HEK293 (cell line): Measurements from ENCODE around the gene RBMS3.

Experiments used
- CTCF ChIA-PET: fragments of 350-600 bp; formaldehyde crosslinking; extraction: SDS; loops from one replicate; lab custom pipeline; 2021; ENCODE audit warnings: antibody characterized with exemption; lab: Yijun Ruan, JAX
- POLR2A ChIA-PET: fragments of 300-600 bp; formaldehyde crosslinking; extraction: SDS; loops from one replicate; lab custom pipeline; 2020; ENCODE audit warnings: antibody characterized with exemption, inconsistent platforms; lab: Yijun Ruan, JAX
- H3K27ac ChIP-seq: fragments of 200-500 bp; sonication (Bioruptor generic); 2 replicates; pipeline ENCODE4 v1.5.1; 2014; ENCODE audit warnings: low read depth, low read length, control low read depth, inconsistent platforms; ENCODE audit errors: extremely low read depth
- H3K36me3 ChIP-seq, 2 experiments: fragments of 200-500 bp in 1 of 2; sonication (Bioruptor generic) in 1 of 2; 1 replicate in 1 of 2; 2 replicates in 1 of 2; pipeline ENCODE4 v1.5.1; 2014 to 2017; ENCODE audit warnings: inconsistent platforms in 2 of 2, low read length in 2 of 2; ENCODE audit not compliant: control insufficient read depth in 2 of 2, insufficient read depth in 1 of 2
- H3K4me1 ChIP-seq: fragments of 200-500 bp; sonication (Bioruptor generic); 2 replicates; pipeline ENCODE4 v1.5.1; 2014; ENCODE audit warnings: mild to moderate bottlenecking, low read length, inconsistent platforms; ENCODE audit not compliant: control insufficient read depth, insufficient read depth
- H3K4me3 ChIP-seq: 2 replicates; pipeline ENCODE4 v1.5.1; 2011; ENCODE audit warnings: low read depth, mild to moderate bottlenecking, control low read depth, low read length, moderate library complexity
- H3K9me3 ChIP-seq: fragments of 200-500 bp; sonication (Bioruptor generic); 2 replicates; pipeline ENCODE4 v1.5.1; 2014; ENCODE audit warnings: low read depth, low read length, inconsistent platforms; ENCODE audit not compliant: control insufficient read depth, insufficient read depth
- EGR2 ChIP-seq: fragments of 450-650 bp; formaldehyde crosslinking; IDR thresholded peaks from 2 replicates; pipeline ENCODE4 v1.5.1; 2016; ENCODE audit warnings: low read depth, missing biosample characterization, missing genetic modification characterization
- ELK4 ChIP-seq: IDR thresholded peaks from 2 replicates; pipeline ENCODE4 v1.6.1; 2011; ENCODE audit warnings: mild to moderate bottlenecking, low read depth, low read length, borderline replicate concordance
- GLIS2 ChIP-seq: fragments of 450-650 bp; formaldehyde crosslinking; IDR thresholded peaks from 2 replicates; pipeline ENCODE4 v1.5.1; 2016; ENCODE audit warnings: missing biosample characterization, missing genetic modification characterization
- HIC1 ChIP-seq: fragments of 450-650 bp; formaldehyde crosslinking; IDR thresholded peaks from 2 replicates; pipeline ENCODE4 v1.5.1; 2016; ENCODE audit warnings: missing biosample characterization, missing genetic modification characterization
- HOXA7 ChIP-seq: sonication (generic); formaldehyde crosslinking; IDR thresholded peaks from 2 replicates; pipeline ENCODE4 v1.8.1; 2022; ENCODE audit warnings: missing genetic modification reagents, borderline replicate concordance
- KLF7 ChIP-seq: fragments of 450-650 bp; formaldehyde crosslinking; IDR thresholded peaks from 2 replicates; pipeline ENCODE4 v1.5.1; 2016; ENCODE audit warnings: missing biosample characterization, missing genetic modification characterization, borderline replicate concordance
- PRDM2 ChIP-seq: fragments of 450-650 bp; formaldehyde crosslinking; IDR thresholded peaks from 2 replicates; pipeline ENCODE4 v1.5.1; 2016; ENCODE audit warnings: missing biosample characterization, missing genetic modification characterization, borderline replicate concordance
- SCRT2 ChIP-seq: fragments of 450-650 bp; formaldehyde crosslinking; IDR thresholded peaks from 2 replicates; pipeline ENCODE4 v1.5.1; 2016; ENCODE audit warnings: missing biosample characterization, missing genetic modification characterization
- SP3 ChIP-seq: fragments of 450-650 bp; formaldehyde crosslinking; IDR thresholded peaks from 2 replicates; pipeline ENCODE4 v1.5.1; 2016; ENCODE audit warnings: missing biosample characterization, missing genetic modification characterization
- TRIM28 ChIP-seq: IDR thresholded peaks from 2 replicates; pipeline ENCODE4 v1.6.1; 2011; ENCODE audit warnings: low read length, control low read depth, borderline replicate concordance
- ZBTB48 ChIP-seq: fragments of 450-650 bp; formaldehyde crosslinking; IDR thresholded peaks from 2 replicates; pipeline ENCODE4 v1.5.1; 2016; ENCODE audit warnings: missing biosample characterization, missing genetic modification characterization
- ZNF26 ChIP-seq: fragments of 450-650 bp; formaldehyde crosslinking; IDR thresholded peaks from 2 replicates; pipeline ENCODE4 v1.5.1; 2016; ENCODE audit warnings: missing biosample characterization, missing genetic modification characterization
- ZNF280D ChIP-seq: fragments of 450-650 bp; formaldehyde crosslinking; IDR thresholded peaks from 2 replicates; pipeline ENCODE4 v1.5.1; 2016; ENCODE audit warnings: missing biosample characterization, missing genetic modification characterization
- ZNF292 ChIP-seq: fragments of 450-650 bp; formaldehyde crosslinking; IDR thresholded peaks from 2 replicates; pipeline ENCODE4 v1.5.1; 2016; ENCODE audit warnings: low read depth, missing biosample characterization, missing genetic modification characterization, borderline replicate concordance
- ZNF514 ChIP-seq: fragments of 450-650 bp; formaldehyde crosslinking; IDR thresholded peaks from 2 replicates; pipeline ENCODE4 v1.5.1; 2016; ENCODE audit warnings: missing biosample characterization, missing genetic modification characterization
- ZNF521 ChIP-seq: fragments of 450-650 bp; formaldehyde crosslinking; IDR thresholded peaks from 2 replicates; pipeline ENCODE4 v1.5.1; 2017; ENCODE audit warnings: missing biosample characterization, mild to moderate bottlenecking, missing genetic modification characterization
- ZNF610 ChIP-seq: fragments of 450-650 bp; formaldehyde crosslinking; IDR thresholded peaks from 2 replicates; pipeline ENCODE4 v1.5.1; 2016; ENCODE audit warnings: missing biosample characterization, missing genetic modification characterization, borderline replicate concordance
- ZNF76 ChIP-seq: fragments of 450-650 bp; formaldehyde crosslinking; IDR thresholded peaks from 2 replicates; pipeline ENCODE4; 2016; ENCODE audit warnings: low read depth, missing biosample characterization, missing genetic modification characterization, borderline replicate concordance
- ZNF791 ChIP-seq: fragments of 450-650 bp; formaldehyde crosslinking; IDR thresholded peaks from 2 replicates; pipeline ENCODE4 v1.5.1; 2016; ENCODE audit warnings: missing biosample characterization, missing genetic modification characterization

The RBMS3 gene

GRCh38 chr3:29465836-29466235, 185.0 kb downstream of the RBMS3 start:
- H3K4me3 ChIP-seq, result no peak overlapping the region
- no peak for TF ChIP-seq ZNF280D
- no peak for TF ChIP-seq ZNF521
- TF ChIP-seq SP3 (tag by site-specific recombination), result no peak
- TF ChIP-seq SCRT2 (tag by site-specific recombination), result no peak
- no peak for TF ChIP-seq EGR2 (tag by site-specific recombination)
- TF ChIP-seq ELK4, result no peak
- TF ChIP-seq HOXA7 (CRISPR knock-in tag), result no peak
- no peak for TF ChIP-seq GLIS2 (tag by site-specific recombination)
- TF ChIP-seq ZNF791 (tag by site-specific recombination), result no peak
- TF ChIP-seq ZNF76 (tag by site-specific recombination), result no peak
- no peak for TF ChIP-seq ZNF26 (tag by site-specific recombination)
- TF ChIP-seq ZBTB48 (tag by site-specific recombination), result no peak
- TF ChIP-seq ZNF292 (tag by site-specific recombination), result no peak
- no peak for TF ChIP-seq ZNF610 (tag by site-specific recombination)
- no peak for TF ChIP-seq PRDM2 (tag by site-specific recombination)
- no peak for TF ChIP-seq HIC1 (tag by site-specific recombination)
- TF ChIP-seq KLF7, result no peak
- TF ChIP-seq TRIM28, result no peak
- TF ChIP-seq ZNF514 (tag by site-specific recombination), result no peak
- 0 out of 2 replicates have a peak, but pooled peaks cover 3% of the 10 kb centered on the region for H3K4me1 ChIP-seq
- H3K27ac ChIP-seq, result no peak overlapping the region
- ChIA-PET CTCF (interaction anchor here (0.6 kb wide), 1 partner anchor 625 kb away, joined by 3 read pairs; no protein-coding TSS in a partner anchor), POLR2A (no interaction called here)
- no peaks in the 10 kb centered on the region for H3K36me3 ChIP-seq
- no peaks in the 10 kb centered on the region for H3K9me3 ChIP-seq
